Gastrocnemius medialis (tissue), 4 donors: Measurements from ENCODE around the gene COL20A1.

Experiments used
- POLR2A ChIP-seq, 2 donors: fragments of 450-650 bp; IDR thresholded peaks; one replicate each; pipeline ENCODE4 v1.6.1; 2017; ENCODE audit warnings: antibody characterized with exemption in 2 of 2, mild to moderate bottlenecking in 2 of 2, moderate library complexity in 2 of 2
- TF ChIP-seq, protein P1 (sequence below), 5 experiments: fragments of 450-650 bp in 3 of 5; fragments of 200-600 bp in 2 of 5; sonication (generic) in 2 of 5; IDR thresholded peaks in 4 of 5; conservative IDR thresholded peaks in 1 of 5; 1 replicate in 4 of 5; 2 replicates in 1 of 5; pipeline ENCODE4 v1.5.1; 2016 to 2019; ENCODE audit warnings: antibody characterized with exemption in 5 of 5, mild to moderate bottlenecking in 3 of 5, moderate library complexity in 3 of 5

DNA sequence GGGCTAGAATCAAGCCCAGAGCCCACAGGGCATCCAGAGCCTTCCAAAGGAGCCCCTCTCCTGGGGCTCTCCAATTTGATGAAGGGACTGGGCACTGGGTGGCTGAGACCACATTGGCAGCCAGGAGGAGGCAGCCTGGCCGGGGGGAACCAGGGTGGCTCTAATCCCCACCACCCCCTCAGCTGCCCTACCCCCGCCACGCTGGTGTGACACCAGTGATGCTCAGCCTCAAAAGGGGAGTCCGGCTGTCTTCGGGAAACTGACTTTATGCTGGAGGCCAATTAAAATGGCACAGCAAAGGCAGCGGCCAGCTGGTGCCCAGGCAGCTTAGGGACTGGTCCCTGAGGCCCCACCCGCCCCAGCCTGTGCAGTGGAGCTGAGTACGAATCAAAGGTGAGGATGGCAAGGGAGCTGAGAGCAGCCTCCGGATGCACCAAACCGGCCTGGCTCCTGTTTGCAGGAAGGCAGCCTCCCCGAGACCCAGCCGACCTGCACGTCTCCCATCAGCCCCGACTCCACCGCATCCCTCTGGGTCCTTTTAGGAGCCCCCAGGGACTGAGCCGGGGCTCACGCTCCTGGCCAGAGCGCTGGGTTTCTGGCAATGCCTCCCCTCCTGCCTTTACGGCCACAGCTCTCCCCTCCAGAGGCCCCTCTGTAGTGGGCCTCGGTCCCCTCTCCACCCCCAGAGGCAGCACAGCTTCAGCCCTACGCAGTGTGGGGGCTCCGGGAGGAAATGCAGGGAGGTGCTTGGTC, 39.7 kb downstream of the COL20A1 start:
- TF ChIP-seq, protein P1, sequence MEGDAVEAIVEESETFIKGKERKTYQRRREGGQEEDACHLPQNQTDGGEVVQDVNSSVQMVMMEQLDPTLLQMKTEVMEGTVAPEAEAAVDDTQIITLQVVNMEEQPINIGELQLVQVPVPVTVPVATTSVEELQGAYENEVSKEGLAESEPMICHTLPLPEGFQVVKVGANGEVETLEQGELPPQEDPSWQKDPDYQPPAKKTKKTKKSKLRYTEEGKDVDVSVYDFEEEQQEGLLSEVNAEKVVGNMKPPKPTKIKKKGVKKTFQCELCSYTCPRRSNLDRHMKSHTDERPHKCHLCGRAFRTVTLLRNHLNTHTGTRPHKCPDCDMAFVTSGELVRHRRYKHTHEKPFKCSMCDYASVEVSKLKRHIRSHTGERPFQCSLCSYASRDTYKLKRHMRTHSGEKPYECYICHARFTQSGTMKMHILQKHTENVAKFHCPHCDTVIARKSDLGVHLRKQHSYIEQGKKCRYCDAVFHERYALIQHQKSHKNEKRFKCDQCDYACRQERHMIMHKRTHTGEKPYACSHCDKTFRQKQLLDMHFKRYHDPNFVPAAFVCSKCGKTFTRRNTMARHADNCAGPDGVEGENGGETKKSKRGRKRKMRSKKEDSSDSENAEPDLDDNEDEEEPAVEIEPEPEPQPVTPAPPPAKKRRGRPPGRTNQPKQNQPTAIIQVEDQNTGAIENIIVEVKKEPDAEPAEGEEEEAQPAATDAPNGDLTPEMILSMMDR (IDR thresholded peaks at IDR 0.05 in 4 of 5, conservative IDR thresholded peaks at IDR 0.05 in 1 of 5): no peak
- TF ChIP-seq POLR2A (IDR thresholded peaks at IDR 0.05): no peak
